ENCODE measurements around the gene CCN6.

The CCN6 gene

DNA sequence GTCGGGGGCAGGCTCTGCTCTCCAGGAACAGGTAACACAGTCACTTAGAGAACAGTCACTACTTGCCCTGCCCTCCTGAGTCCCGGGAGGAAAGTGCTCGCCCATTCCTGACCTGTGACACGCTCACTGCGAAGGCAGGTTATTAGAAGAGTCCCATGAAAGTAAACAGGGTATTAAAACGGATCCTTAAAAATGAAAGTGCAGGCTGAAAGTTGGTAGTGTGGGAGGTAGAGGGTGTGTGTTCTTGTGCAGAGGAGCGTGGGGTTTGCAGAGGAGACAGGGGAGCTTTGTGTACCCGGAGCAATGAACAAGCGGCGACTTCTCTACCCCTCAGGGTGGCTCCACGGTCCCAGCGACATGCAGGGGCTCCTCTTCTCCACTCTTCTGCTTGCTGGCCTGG lies at the start of gene CCN6:
CCN6 (plus strand) TSS at position 104 of the 400 bp plus-strand sequence; CDS start at position 358, 254 bp downstream.
- DNase-seq (ENCODE audit: low read depth in 4 of 4, low spot score in 1 of 4), result no peak

DNA sequence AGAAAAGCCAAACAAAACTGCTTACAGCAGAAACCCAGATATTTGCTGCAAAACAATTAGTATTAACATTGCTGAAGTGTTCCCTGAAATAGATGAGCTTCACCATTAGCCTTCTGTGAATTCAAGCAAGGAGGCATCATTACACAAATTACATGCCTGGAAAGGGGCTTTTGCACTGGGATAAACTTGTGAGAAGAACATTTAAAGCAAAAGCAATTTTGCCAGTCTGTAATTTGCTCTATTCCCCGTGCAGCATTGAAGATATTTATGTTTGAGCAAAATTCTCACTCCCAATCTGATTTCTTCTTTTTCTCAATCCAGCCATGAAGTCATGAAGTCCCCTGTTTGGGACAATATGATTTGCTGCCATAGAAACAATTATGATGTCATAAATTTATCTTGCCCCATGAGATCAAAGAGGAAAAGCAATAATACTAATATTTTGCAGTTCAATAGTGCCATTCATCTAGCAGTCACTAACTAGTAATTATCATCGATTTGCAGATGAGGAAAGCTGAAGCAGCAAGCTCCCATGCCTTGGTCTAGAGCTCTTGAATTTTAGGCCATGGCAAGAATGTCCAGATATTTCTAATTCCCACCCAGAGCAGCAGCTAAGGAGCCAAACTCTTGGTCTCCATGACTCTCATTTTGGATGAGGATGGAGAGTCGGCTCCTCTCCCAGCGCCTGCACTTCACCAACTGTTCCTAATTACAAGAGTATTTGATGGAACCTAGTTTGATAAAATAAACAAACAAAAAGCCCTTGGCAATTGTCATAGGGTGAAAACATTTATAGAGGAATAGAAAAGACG lies 49.5 kb upstream of the CCN6 start:
- DNase-seq (ENCODE audit: low read depth in 4 of 4, low spot score in 1 of 4), result no peak

DNA sequence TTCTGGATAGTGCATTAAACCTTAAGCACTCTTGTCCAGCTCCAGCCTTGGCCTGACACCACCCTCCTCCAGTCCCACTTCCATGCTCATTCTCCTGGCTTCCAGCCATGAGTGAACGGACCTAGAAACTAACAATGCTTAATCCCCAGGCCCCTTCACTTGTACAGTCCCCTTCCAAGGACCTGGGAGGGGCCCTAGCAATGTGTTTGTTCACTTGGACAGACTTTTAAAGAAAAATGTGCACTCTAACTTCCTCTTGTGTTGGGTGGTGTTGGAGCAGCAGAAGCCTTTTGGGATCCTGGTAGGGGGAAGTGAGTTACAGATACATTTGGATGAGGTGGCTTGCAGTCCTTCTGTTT lies 48.9 kb upstream of the CCN6 start:
- DNase-seq (ENCODE audit: low read depth in 4 of 4, low spot score in 1 of 4), result no peak

- no peak for DNase-seq (ENCODE audit: low read depth in 4 of 4, low spot score in 1 of 4)
These were observed 46.6 kb upstream of the CCN6 start for GRCh38 chr6:112007254-112007653.

DNA sequence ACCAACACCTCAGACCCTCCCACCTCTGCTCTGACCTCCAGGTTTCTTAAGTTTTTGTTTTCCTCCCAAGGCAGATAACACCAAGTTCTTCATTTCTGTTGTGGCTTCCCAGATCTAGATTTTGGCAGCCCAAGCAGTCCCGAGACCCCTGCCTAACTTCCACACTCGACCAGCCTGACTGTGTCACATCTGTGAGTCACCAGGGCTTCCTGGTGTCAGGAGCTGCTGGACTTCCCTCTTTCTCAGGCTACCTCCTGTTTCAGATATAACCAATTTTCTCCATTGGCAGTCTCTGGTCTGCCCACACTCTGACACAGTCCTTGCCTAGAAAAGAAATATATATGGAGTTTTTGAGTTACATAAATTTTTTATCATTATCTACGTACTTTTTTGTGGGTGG lies 46.1 kb upstream of the CCN6 start:
- no peak for DNase-seq (ENCODE audit: low read depth in 4 of 4, low spot score in 1 of 4)

GRCh38 chr6:112008482-112008881 lies 45.4 kb upstream of the CCN6 start:
- DNase-seq (ENCODE audit: low read depth in 4 of 4, low spot score in 1 of 4), result no peak

DNA sequence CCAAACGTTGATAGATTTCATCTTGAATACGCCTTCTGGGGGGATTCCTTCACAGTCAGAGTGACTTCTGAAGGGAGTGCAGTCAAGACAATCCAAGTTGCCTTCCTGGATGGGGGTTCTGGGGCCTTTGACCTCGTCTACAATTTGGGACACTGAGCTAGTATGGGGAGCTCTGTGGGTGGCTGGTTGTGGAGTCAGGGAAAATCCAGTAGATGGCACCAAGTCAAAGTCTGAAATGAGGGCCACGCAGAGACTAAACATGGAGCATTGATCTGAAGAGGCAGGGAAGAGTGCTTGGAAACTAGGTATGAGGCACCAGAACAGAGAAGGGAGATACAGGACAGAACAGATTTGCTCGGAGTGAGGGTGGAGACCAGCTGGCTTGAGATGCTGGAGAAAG lies 43.6 kb upstream of the CCN6 start:
- no peak for DNase-seq (ENCODE audit: low read depth in 4 of 4, low spot score in 1 of 4)

DNA sequence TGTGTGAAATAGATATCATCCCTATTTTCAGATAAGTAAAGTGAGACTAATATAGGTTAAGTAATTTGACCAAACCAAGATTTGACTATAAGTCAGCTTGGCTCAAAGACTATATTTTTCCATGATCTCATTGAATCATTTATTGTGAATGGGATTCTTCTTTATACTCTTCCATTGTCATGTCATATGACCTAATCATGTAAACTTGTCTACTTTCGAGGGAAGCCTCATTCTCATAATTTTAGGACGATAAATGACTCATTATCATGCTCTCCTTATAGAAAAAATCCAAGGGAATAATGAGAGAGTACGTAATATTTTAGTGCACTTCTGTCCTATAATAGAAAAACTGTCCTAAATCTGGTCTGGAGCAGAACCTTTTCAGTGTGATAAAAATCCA lies 40.9 kb upstream of the CCN6 start:
- no peak for DNase-seq (ENCODE audit: low read depth in 4 of 4, low spot score in 1 of 4)

GRCh38 chr6:112014483-112014882 lies 39.4 kb upstream of the CCN6 start:
- no peak for DNase-seq (ENCODE audit: low read depth in 4 of 4, low spot score in 1 of 4)

GRCh38 chr6:112015725-112016124 lies 38.2 kb upstream of the CCN6 start:
- DNase-seq (ENCODE audit: low read depth in 4 of 4, low spot score in 1 of 4), result no peak

- peak in 3 of 4 experiments; percentile 41 to 67 (median 51) for DNase-seq (ENCODE audit: low read depth in 4 of 4, low spot score in 1 of 4)
These were observed 37.6 kb upstream of the CCN6 start for GRCh38 chr6:112016320-112016719.

- DNase-seq (ENCODE audit: low read depth in 4 of 4, low spot score in 1 of 4), result peak in 1 of 4 experiments; percentile 42
These were observed 36.7 kb upstream of the CCN6 start for GRCh38 chr6:112017169-112017568.

GRCh38 chr6:112017760-112018537 lies 36.0 kb upstream of the CCN6 start:
- DNase-seq (ENCODE audit: low read depth in 4 of 4, low spot score in 1 of 4), result no peak

DNA sequence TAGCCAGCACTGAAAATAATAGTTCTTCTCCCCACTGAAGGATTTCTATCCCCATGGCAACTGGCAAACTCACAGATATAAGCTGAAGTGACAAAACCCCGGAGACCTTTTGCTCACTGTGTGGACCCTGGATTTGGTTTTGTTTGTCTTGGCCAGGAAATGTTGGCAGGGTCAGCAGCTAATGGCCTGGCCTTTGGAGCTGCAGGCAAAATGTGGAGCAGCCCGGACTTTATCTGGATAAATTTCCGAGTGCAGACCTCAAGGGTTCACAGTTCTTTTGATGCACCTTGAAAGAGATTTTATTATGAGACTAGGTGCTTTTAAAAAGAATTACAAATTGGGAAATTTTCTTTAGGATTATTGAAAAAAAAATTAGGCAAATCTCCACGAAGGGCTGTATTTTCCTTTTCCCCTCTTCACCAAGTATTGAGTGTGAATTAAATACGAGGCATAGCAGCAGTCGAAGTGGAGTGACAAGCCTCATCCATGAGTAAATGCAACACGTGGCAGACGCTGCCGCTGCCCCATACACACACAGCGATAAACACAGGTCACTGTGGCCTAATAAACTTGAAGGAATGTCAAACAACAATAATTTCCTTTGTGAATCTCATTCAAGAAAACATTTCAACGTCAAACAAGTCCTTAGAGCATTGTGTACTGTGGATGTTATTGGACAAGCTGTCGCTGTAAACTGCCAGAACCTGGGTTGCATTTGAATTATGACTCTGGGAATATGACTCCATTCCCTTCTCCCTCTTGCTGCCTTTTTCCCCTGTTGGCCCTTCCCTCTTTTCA lies 35.1 kb upstream of the CCN6 start:
- DNase-seq (ENCODE audit: low read depth in 4 of 4, low spot score in 1 of 4), result no peak

DNA sequence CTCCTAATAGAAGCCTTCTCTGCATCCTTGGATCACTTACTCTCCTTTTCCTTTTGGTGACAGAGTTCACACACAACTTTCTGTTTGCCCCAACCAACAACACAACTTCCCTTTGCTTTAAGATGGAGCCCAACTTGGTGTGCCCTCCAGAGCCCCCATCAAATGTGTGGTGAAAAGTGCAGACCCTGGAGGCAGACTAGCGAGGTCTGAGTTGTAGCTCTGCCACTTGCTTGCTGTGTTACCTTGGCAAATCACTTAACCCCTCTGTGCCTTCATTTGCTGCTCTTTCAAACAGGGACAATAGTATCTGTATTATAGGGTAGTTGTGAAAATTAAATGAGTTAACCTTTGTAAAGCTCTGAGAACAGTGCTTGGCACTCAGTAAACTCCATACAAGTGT lies 34.3 kb upstream of the CCN6 start:
- no peak for DNase-seq (ENCODE audit: low read depth in 4 of 4, low spot score in 1 of 4)

- DNase-seq (ENCODE audit: low read depth in 4 of 4, low spot score in 1 of 4), result no peak
These were observed 32.1 kb upstream of the CCN6 start for GRCh38 chr6:112021691-112022310.

GRCh38 chr6:112022749-112023148 lies 31.2 kb upstream of the CCN6 start:
- DNase-seq (ENCODE audit: low read depth in 4 of 4, low spot score in 1 of 4), result no peak

- no peak for DNase-seq (ENCODE audit: low read depth in 4 of 4, low spot score in 1 of 4)
These were observed 29.4 kb upstream of the CCN6 start for GRCh38 chr6:112024464-112024863.

DNA sequence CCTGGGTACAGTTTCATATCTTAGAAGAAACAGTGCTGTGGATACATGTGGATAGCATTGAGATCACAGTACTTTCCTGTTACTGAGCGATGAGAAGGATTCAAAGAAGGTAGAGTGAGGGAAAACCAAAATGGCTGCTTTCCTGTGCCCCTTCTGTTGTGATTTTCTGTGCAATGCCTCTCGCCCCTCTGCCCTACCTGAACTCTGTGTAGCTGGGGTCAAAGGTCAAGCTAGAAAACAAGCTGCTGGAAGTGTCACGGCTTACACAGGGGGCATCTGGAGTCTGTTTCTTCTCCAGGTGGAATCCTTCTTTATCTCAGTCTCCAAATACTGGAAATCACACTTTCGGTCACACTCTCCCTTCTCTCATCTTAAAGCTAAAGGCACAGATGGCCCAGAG lies 27.0 kb upstream of the CCN6 start:
- DNase-seq (ENCODE audit: low read depth in 4 of 4, low spot score in 1 of 4), result no peak

DNA sequence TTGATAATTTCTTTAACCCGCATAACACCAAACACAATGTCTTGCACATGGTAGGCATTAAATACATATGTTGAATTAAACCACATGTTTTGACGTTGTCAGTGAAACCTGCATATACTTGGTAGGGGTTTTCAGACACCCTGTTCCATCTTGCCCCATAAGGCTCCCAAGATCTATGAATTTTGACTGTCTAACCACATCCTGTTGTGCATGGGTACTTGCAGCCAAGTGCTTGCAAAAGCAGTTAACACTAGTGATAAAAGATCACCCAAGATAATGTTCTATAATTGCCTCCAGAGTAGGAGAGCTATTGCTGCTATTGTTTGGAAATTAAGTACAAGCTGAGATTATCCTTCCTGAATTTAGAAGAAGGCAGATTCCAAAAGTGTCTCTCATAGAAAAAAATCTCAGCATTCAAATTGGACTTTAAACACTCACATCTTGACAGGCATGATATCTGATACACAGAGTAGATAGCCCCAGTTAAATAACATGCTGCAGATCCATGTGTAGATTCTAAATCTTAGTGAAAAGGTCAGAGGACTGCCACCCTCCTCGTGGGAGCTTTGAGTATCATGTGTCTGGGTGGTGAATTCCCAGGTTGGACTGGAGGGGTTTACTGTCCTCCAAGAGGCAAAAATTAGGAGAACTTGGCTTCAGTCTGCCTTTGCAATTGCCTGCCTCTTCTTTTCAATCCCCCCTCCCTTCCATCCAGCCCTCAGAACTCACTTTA lies 25.8 kb upstream of the CCN6 start:
- DNase-seq (ENCODE audit: low read depth in 4 of 4, low spot score in 1 of 4), result no peak

Data from stimulated activated CD4-positive, alpha-beta T cell treated with anti-CD3 and anti-CD28 coated beads, Interleukin-1b, Interleukin-23, amount 100 ng/mL, for 24 hours (primary cell).